ENCODE data around the gene TRAPPC5. TPM values are rescaled to one million over a fixed set of nuclear protein-coding genes. Genes with fewer than 3 reads are reported as not detected.

Gene TRAPPC5
- total RNA-seq, 4 donors from 2014 or later: 59.9 to 114 (median 72.2) TPM

DNA sequence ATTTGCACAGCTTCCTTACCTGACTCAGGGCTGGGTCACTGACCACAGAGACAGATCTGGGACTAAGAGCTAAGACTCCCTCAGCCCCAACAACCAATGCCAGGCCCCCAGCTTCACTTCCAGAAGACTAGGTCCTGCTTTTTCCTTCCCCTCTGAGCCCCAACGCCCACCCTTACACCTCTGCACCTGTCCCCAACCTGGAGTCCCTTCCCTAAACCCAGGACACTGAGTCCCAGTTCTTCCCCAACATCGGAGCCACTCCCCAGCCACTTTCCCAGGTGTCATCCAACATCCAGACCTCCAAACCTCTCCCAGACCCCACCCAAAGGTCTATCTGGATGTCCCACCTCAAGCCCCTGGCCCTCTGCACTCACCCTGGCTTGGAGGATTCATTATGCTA is 18.4 kb downstream of the TRAPPC5 start:
- TF ChIP-seq CTCF (IDR thresholded peaks at IDR 0.05; ENCODE audit: low read depth): no peak

GRCh38 chr19:7699417-7700401 is 19.1 kb downstream of the TRAPPC5 start:
- TF ChIP-seq CTCF (IDR thresholded peaks at IDR 0.05; ENCODE audit: low read depth): no peak

DNA sequence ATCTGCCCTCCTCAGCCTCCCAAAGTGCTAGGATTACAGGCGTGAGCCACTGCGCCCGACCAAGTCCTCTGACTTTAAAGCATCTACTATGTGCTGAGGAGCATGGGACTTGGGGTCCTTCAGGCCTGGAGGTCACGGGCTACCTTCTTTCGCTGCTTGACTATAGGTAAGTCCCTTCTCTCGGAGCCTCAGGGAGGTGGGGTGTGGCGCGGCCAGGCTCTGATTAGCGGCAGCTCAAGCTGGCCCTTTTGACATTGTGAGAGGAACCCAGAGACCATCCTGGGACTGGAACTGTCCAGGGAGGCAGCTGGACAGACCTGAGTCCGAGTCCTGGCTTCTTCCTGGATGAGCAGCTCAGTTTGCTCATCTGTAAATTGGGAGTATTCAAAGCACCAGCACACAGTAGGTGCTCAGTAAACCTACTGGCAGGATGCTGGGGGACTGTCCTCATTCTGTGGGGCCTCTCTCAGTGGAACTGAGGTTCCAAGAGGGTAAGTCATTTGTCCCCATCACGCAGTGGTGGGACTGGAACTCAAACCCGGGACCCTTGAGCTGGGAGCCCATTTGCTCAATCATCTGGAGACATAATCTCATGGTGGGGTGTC is 20.5 kb downstream of the TRAPPC5 start:
- TF ChIP-seq CTCF (IDR thresholded peaks at IDR 0.05; ENCODE audit: low read depth): no peak

DNA sequence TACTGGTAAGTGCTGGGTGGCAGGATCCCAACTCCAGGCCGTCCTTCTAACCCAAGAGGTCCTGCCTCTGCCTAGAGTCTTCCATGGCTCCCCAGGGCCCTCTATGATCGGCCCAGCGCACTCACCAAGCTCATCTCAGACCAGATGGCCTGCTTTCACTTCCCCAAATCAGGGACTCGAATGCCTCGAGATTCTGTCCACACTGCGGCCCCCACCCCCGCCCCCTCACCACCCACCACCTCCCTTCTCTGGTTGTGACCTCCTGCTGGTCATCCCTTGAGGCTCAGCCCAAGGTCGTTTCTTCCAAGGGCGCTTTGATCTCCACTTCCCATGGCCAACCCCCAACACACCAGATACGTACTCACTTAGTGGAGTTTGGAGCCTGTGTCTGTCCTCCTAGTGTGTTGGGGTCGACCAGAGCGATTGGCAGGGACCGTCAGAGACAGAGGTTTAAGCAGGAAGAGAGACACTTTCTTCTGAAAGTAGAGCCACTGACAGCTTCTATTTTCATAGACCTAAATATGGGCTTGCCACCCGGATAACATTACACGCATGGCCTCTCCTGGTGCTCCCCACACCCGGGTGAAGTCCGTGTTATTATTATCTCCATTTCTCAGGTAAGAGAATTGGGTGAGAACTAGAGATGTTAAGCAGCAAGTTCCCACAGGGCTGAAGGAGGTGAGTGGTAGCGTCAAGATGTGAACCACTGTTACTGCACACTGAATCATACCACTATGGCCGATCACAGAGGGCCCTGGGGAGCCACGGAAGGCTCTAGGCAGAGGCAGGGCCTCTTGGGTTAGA is 21.2 kb downstream of the TRAPPC5 start, which contains the start of gene FCER2:
Gene FCER2, minus strand, starts transcription at position 478 of the 804 bp plus-strand sequence. CDS start 2,371 bp downstream, outside the sequence.
- TF ChIP-seq CTCF (IDR thresholded peaks at IDR 0.05; ENCODE audit: low read depth): no peak

- TF ChIP-seq CTCF (IDR thresholded peaks at IDR 0.05; ENCODE audit: low read depth): no peak
Observed at GRCh38 chr19:7703332-7703731, 22.7 kb downstream of the TRAPPC5 start.

GRCh38 chr19:7704280-7705060 is 23.8 kb downstream of the TRAPPC5 start:
- TF ChIP-seq CTCF (IDR thresholded peaks at IDR 0.05; ENCODE audit: low read depth): no peak

All from subcutaneous adipose tissue (tissue), 4 donors.